COR-L47 (cell line): ENCODE data around the gene IMMP2L.

Source experiments
- DNase-seq: peaks from one replicate; lab custom pipeline; 2025; lab: John Stamatoyannopoulos, UW

Gene IMMP2L

DNA sequence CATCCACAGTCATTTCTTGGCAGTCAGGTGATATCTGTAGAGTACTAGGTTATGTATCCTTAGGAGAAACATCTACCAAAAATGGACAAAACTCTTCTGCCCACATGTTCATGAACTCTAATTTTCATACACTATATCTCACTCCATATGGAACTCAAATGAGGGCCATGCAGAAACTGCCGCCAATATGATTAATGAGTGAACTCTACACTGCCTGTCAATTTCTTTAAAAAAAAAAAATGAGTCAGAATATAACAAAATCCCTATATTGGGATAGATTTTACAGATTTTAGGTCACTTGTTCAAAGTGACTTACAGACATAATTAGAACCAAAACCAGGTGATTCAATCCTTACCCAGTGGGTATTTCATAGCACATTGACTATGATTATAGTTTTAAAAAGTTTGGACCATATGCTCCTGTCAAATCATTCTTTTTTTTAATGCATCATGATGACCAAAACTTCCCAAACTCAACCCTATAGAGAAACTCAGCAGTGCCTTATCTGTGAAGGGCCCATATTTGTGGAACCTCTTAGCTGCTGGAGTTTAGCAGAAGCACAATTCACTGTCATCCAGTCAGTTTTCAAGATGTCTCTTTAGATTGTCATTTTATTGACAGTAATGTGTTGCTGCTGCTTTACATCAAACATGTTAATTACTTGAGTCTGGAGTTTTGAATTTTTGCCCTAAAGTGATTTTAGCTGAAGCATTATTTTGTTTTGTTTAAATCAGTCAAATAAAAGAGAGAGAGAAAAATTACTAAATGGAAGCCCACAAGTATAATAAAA lies 460.2 kb downstream of the IMMP2L start:
- DNase-seq, result no peak

DNA sequence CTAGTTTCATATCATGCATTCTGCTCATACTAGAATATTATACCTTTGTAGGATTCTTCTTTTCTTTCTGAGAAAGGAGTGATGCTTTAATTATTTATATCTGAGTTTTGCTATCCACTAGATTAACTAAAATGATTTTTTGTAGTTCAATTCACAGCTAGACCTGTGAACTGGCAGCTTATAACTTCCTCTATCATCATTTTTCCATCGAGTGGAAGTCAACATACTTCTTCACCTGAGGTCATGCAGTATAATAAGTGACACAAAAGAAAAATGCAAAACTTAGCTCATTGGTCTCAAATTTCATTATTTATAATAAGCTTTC lies 463.4 kb downstream of the IMMP2L start:
- DNase-seq, result no peak

DNA sequence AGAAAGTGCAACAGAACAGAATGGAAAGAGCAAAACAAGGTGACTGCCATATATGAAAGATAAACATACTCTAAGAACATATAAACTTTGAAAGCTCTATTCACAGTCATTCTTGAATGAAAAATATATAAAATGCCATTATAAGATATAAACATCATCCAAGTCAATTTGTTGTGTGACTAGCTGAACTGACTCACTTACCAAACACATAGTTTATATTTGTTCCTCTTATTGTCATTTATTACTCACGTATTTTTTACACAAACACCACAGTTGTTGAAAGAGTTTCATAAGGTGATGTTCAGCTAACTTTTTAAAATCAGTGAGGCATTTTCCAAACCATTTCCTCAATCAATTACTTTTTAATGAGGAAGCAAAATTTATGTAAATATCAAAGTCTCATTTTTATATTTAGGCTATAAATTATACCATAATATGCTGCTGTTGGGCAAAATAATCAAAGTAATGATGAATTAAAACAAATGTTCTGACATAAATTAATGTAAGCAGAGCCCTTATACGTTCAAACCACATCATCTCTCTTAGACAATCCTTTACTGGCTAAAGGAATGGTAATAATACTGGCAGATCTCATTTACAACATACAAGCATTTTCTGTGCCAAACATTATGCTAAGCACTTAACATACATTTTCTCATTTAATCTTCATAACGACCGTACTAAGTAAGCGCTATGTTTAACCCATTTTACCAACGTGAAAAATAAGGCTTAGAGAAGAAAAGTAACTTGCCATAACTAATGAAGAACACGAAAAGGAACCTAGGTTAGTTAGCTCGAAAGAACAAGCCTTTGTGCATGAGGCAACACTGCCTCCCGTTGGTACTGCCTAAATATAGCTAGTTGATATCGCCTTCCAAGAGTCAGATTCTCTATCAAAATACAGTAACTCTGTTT lies 464.0 kb downstream of the IMMP2L start:
- peak; percentile 46 for DNase-seq

DNA sequence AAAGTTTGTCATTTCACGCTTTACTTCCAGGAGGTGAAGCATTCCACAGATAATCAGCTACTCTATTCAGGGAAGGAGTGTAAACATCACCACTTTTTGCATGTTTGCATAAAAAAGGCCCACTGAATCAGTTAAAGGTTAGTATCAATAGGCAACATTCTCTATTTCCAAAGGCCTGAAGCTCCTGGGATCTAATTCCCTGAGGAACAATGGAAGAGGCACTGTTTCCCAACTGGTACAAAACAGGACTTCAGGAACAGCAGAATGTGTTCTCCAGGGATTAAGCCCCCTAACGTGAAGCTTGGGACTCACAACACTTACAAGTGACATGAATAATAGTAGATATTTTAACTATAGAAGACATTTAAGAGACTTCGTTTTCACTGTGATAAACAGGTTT lies 465.3 kb downstream of the IMMP2L start:
- DNase-seq, result no peak

DNA sequence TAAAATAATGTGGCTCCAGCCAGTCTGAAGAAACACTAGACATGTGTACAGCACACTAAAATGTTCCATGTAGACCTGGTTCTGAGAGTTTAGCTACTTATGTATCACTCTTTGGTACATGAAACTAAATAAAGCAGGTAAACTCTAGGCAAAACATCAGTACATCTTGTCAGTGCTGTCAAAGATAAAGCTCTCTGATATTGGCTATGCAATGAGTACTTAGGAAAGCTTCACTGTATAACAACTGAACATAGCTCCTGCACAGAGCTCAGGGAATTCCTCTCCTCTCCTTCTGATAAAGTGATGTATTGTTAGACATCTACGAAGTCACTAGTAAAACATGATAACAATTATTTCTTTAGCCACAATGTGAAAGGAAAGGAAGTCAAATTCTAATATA lies 467.9 kb downstream of the IMMP2L start:
- no peak for DNase-seq

DNA sequence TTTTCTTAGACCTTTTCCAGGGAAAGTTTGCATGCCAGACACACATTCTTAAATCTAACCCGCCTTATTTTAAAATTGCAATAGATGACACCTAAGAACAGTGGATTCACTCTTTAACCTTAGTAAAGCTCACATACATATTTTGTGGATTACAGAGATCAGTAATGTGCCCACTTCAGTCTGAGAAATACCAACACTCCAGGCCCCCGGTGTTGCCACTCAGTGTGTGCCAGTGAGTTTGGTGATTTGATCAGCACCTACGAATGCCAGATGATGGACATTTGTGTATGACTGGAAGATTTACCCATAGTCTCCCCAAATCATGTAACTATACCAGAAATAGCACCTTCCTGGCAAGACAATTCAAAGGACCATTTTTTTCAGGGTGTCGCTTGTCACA lies 468.8 kb downstream of the IMMP2L start:
- DNase-seq, result no peak

DNA sequence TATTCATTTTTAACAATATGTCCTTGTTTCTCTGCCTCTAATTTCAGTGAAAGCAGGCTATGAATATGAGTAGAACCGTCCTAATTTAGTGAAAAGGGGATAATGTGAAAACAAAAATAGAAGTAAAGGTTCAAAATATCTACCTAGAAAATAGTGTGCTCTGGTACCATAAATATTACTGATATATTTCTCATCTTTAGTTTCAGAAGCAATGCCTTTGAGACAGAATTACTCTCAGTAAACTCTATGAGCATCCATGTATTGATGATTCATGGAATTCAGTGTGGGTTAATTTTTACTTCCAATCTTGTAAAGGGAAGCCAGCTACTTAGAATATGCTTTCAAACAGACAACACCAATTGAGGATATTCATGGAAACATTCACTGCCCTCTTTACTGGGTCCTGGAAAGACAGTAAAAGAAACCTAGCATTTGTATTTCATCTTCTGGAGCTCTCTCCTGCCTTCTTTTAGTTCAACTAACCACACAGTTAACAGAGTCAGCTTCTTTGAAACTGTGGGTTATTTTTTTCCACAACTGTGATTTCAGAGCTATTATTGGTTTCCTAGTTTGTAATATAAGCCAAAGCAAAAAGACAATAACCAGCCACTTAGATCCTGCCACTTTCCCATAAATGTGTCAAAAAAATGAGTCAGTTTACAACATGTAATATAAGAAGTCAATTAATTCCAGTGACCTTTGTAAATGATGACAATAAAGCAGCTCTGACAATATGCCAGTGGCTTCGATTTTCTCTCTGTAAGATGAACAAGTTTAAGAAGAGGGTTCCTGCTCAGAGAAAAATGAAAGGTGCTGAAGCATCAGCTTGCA lies 469.7 kb downstream of the IMMP2L start:
- DNase-seq, result peak; percentile 5

DNA sequence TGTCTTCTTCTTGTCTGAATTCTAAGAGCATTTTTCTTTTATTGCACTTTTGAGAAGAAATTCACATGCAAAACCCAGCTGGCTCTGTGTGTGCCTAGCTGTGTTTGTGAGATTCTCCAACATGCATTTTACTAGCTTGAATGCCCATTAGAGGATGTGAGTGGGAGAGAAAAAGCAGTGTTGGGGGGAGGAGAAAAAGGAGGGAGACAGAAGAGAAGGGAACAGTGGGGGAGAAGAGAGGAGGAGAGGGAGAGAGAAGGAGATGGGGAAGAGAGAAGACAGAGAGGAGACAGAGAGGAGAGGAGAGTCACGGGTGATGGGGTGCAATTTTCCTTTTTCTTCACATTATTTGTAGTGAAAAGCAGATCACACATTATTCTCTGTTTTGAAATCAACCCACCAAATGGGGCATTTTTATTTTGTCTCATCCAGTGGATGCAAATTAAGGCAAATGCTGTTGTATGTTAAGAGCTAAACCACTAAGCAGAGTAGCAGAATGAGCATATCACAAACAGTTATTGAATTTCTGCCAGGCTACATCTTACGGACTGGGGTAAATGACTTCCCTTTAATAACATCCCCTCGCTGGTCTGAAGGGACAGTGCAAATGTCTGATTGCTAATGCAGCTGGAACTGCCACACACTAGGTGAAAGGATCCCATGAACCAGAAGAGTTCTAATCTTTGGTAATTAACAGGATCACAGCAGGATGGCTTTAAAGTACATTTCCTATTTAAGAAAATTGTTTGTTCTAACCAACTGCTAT lies 470.5 kb downstream of the IMMP2L start:
- DNase-seq, result peak; percentile 53

DNA sequence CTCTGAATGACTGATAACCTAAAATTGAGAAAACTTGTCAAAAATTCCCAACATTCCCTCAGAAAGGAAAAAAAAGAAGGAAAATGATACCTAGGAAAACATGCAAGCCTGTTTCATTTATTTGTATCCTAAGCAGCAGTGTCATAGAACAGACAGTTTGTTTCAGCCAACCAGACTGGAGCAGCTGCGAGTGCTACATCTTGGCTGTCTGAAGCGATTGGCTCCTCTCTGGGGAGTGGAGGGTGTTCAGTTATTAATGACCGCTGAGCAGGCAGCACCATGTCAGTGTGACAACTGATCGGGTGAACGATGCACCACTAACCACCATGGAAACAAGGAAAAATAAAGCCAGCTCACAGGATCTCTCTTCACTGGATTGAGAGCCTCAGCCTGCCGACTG lies 471.4 kb downstream of the IMMP2L start, which contains the start of gene LRRN3:
Gene LRRN3, plus strand, starts transcription at position 282 of the 400 bp plus-strand sequence. CDS start 31,646 bp downstream, outside the sequence.
- peak; percentile 66 for DNase-seq

DNA sequence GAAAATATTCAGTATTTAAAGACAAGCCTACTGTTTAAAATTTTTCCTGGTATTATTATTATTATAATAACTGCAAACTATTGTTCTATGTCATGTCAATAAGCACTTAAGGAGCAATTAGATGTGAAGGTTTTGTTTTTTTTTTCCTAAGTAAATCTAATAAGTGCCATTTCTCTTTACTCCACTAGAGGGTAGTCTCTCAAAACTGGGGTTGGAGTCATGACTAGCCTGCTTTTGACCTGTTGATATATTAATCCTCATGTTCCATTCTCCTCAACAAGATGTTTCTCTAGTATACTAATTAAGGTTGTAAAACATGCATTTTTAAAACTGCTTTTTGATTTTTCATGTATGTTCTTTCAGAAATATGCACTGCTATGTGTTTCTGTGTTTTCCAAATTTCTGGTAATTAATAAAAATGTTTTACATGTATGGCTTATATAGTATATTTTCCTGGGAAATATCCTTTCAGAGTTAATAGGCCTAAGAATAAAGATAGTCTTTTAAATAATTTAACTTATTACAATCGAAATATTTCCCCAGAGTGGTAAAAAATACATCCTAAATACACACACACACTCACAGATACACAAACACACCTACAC lies 472.4 kb downstream of the IMMP2L start:
- DNase-seq, result peak; percentile 37

DNA sequence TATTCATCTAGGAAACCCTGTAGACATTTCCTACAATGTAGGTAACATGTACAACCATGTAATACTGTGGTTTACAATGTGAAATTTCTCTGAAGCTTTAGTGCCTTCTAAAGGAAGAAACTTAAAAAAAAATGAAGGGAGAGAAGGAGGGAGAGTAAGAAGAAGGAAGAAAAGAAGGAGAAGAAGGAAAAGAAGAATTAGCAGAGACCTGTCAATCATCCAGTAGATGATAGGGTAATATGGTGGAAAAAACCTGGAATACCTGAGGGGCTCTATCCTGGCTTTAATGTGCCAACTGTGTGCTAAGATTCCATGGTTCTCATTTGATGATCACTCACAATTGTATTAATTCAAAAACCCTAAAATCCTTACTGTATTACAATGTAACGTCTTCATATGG lies 474.0 kb downstream of the IMMP2L start:
- no peak for DNase-seq

DNA sequence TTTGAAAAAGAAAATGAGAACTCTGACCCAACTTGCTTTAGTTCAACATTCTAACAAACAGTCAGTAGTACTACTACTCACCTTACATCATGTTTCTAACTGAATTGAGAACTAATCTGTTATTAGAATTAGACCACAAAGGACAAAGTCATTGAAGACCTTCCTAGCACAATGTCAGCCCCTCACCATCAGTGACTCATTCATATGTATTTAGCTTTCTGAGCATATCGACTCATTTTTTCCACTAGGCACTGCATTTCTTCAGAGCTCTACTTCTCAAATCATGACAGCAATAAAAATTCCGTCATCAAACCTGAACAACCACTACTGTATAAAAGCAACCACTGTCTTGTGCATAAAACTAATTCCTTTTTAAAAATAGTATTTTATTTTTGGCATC lies 475.8 kb downstream of the IMMP2L start:
- no peak for DNase-seq

DNA sequence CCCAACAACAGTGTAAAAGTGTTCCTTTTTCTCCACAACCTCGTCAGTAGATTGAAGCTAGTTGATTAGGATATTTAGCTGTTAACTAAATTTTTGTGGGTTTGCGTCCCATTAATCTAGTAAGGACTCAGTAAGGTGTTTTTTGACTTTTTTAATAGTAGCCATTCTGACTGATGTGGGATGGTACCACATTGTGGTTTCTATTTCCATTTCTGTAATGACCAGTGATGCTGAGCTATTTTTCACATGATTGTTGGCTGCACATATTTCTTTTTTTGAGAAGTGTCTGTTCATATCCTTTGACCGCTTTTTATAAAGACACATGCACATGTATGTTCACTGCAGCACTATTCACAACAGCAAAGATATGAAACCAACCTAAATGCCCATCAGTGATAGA lies 476.9 kb downstream of the IMMP2L start:
- DNase-seq, result no peak

DNA sequence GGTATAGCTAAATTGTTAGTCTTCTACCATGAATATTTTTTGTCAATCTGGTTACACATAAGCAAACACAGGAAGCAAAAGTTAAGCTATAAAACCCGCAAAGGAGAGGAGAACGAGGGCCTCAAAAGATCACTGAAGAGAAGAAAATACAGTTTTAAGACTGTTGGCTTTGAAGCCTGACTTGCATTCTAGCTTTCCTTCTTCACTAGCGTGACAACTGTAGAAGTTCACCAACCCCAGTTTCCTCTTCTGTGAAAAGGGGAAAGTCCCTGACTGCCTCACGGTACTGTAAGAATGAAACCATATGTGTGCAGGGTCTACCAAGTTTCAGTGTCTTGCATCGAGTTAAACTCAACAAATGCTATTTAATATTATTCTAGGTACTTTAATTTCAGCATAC lies 478.9 kb downstream of the IMMP2L start:
- no peak for DNase-seq

DNA sequence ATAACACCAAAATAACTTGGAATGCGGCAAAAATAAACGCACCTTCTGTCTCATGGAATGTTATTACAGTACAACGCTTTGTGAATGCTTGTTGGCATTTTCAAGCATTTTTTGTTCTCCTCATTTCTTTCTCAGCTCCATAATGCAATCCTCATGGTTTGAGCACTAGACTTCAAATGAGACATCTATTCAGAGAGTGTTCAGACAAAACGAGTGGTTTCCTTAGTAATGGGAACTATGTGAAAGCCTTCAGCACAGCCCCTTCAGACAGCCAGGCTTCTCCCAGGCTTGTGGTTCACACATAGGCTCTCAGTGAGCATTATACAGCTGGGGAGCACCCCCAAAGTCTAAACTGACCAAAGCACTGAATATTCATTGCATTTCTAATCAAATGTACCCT lies 479.9 kb downstream of the IMMP2L start:
- DNase-seq, result no peak

DNA sequence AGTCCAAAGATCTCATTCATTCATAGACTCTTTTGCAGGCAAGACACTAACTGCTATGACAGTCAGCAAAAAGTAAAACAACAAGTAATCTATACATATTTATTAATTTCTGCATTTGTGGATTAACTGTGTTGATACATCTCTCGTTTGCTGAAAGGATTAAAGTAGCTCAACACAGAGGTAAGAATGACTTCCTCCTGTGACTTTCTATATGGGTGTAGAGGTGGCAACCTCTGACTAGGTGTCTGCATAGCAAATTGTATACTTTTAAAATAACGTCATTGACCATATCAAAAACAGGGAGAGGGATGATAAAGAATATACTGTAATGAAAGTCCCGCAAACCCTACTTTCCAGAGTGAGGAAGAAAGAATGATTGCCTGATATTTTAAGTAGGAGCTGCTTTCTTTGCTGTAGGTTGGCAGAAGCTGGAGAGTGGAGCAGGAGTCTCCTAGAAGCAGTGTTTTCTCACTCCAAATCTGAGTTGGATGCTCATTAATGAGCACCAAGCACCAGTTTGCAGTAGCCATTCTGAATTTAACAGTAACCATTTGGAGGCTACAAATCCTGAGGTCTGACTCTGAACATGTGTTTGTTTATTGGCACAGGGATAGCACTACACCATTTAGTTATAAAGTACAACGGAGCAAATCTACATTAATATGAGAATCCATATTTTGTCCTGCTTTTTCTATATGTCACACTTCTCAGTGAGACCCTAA lies 480.6 kb downstream of the IMMP2L start:
- DNase-seq, result no peak

DNA sequence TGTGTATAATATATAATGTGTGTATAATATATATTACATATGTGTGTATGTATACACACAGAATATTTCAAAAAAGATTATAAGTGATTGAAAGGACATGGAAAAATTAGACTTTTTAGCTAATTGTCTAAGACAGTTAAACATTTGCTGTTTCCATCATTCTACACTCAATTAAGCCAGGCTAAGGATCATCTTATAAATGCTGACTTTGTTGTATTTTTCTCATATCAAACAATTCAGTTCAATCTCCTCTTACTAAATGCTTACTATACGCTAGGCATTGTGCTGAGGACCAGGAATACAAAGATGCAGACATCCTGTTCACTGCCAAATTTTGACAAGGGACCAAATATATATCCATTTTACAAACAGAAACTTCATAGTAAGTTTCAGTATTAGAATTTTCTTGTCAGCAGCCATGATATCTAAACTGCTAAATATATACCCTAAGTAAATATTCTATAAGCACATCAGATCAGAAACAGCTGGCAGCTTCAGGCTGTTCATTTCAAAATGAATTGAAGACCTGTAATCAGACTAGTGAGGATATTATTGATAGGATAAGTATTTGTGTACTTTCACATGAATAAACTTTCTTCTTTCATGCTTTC lies 481.7 kb downstream of the IMMP2L start:
- no peak for DNase-seq

DNA sequence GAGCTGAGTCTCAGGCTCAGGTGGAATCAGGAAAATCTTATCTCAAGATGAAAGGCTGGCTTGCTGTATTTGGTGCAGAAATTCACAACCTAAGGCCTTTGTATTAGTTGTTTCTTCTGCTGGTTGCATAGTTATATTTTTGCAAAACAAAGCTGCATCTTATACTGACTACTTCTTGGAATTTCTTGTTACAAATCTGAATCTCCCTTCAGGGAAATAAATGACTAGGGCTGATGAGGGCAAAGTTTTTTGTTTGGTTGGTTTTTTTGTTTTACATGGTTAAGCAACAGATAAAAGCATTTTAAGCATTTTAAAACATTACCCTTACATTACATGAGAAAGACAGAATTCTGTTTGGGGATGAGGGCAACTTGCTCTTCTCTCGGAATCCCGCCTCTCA lies 485.3 kb downstream of the IMMP2L start:
- no peak for DNase-seq

DNA sequence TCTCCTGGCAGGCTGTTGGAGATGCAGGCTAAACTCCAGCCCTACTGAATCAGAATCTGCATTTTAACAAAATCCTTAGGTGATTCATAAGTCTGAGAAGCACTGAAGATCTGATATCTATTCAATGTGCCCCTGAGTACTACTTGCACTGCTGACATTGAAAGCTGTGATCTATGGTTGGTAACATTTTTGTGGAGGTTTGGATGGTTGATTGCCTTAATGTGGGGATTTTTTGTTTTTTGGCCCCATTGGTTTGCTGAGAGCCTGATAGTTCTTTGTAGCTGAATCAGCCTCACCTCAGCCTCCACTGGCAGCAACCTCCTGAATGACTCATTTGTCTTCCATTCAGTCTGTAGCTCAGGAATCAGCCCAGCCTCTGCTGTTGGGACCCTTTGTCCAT lies 486.1 kb downstream of the IMMP2L start:
- DNase-seq, result no peak

DNA sequence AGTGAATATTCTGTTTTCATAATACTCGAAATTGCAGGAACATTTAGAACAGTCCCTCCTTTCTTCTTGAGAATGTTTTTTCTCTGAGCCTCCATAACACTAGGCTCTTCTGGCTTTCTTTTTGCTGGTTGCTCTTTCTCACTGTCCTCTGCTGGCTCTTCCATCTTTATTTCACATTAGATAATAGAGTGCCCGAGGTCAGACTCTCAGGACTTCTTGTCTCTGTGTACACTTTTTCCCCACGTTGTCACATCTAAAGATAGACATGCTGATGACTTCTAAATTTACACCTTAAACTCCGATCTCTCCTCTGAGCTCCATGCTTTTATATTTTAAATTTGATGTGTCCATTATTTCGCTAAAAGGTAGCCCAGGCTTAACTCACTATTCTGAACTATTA lies 486.8 kb downstream of the IMMP2L start:
- DNase-seq, result no peak
